Mesothelial cell of epicardium (in vitro differentiated cells): ENCODE results near the gene ARMH4. TPM values are rescaled to one million over a fixed set of nuclear protein-coding genes. Genes with fewer than 3 reads are reported as not detected.

ENCODE experiments used
- DNase-seq, 2 experiments: peaks; one replicate each; pipeline ENCODE4 v3.0.0; 2021; ENCODE audit warnings: low spot score in 2 of 2; ENCODE audit not compliant: unreplicated experiment in 2 of 2
- H3K27ac Mint-ChIP-seq: 2 replicates; pipeline ENCODE4 v1.8.0; 2021; ENCODE audit warnings: mixed read lengths
- H3K27me3 Mint-ChIP-seq: 2 replicates; pipeline ENCODE4 v1.8.0; 2021; ENCODE audit warnings: low read depth, mixed read lengths
- H3K36me3 Mint-ChIP-seq: 2 replicates; pipeline ENCODE4 v1.8.0; 2021; ENCODE audit warnings: mixed read lengths
- H3K4me1 Mint-ChIP-seq: 2 replicates; pipeline ENCODE4 v1.8.0; 2021; ENCODE audit warnings: mixed read lengths
- H3K4me3 Mint-ChIP-seq: 2 replicates; pipeline ENCODE4 v1.8.0; 2021; ENCODE audit warnings: mild to moderate bottlenecking, moderate library complexity, mixed read lengths
- H3K9me3 Mint-ChIP-seq: 2 replicates; pipeline ENCODE4 v1.8.0; 2021; ENCODE audit warnings: mixed read lengths
- total RNA-seq: library from RNA; stranded (reverse); gene quantifications from 3 replicates; pipeline ENCODE4 v1.2.1, GENCODE V29; 2021
- TF ChIP-seq, protein P1 (sequence below): fragments of 200-600 bp; sonication (generic); IDR thresholded peaks from one replicate; pipeline ENCODE4 v1.5.0; 2021; ENCODE audit warnings: antibody characterized with exemption; ENCODE audit not compliant: unreplicated experiment

Gene ARMH4
- total RNA-seq, 1 donor from 2014 or later: 19.8 TPM

DNA sequence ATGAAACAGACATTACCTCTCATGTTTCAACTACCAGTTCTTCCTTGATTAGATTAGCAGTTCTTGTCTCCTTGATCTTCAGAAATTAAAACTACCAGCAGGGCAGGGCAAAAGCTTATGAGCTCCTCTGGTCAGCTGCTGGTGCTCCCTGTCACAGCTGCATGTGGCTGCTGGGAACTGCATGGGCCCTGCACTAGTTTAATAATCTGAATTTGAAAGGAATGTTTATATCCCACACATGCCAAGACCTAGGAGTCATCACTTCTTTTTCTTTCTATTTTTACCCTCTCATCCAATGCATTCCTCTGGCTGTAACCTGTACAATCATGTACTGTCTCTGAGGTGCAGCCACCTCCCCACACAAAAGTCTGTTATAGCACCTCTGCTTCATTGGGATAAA lies 73.9 kb downstream of the ARMH4 start:
- TF ChIP-seq, protein P1, sequence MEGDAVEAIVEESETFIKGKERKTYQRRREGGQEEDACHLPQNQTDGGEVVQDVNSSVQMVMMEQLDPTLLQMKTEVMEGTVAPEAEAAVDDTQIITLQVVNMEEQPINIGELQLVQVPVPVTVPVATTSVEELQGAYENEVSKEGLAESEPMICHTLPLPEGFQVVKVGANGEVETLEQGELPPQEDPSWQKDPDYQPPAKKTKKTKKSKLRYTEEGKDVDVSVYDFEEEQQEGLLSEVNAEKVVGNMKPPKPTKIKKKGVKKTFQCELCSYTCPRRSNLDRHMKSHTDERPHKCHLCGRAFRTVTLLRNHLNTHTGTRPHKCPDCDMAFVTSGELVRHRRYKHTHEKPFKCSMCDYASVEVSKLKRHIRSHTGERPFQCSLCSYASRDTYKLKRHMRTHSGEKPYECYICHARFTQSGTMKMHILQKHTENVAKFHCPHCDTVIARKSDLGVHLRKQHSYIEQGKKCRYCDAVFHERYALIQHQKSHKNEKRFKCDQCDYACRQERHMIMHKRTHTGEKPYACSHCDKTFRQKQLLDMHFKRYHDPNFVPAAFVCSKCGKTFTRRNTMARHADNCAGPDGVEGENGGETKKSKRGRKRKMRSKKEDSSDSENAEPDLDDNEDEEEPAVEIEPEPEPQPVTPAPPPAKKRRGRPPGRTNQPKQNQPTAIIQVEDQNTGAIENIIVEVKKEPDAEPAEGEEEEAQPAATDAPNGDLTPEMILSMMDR: no peak
- no peak for DNase-seq
- Mint-ChIP-seq H3K27me3 (peaks cover 7% of the 10 kb centered on the region), H3K9me3 (no peaks in the 10 kb centered on the region), H3K27ac (peak overlapping the region; percentile 82), H3K4me3 (no peak overlapping the region), H3K36me3 (no peaks in the 10 kb centered on the region), H3K4me1 (peaks cover 21% of the 10 kb centered on the region)

DNA sequence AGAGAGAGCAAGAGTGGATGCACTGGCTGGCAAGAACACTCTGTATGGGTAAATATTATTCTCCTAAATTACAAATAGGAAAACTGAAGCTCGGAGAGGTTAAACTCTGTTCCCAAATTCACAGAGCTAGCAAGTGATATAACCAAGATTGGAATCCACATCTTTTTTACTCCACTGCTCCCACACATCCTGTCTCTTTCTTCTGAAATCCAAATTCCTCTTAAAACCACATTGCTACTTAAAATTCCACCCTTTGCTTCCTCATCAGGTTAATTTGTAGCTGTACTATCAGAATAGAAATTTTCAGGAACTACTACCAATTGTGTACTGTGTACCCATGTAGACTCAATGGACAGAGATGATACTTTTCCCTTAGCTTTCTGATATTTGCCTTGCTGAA lies 74.4 kb downstream of the ARMH4 start:
- H3K4me1 Mint-ChIP-seq: peaks cover 17% of the 10 kb centered on the region
- DNase-seq: no peak
- H3K36me3 Mint-ChIP-seq: no peaks in the 10 kb centered on the region
- peaks cover 7% of the 10 kb centered on the region for H3K27me3 Mint-ChIP-seq
- TF ChIP-seq, protein P1: no peak
- no peak overlapping the region for H3K4me3 Mint-ChIP-seq
- peak overlapping the region; percentile 82 for H3K27ac Mint-ChIP-seq
- no peaks in the 10 kb centered on the region for H3K9me3 Mint-ChIP-seq

DNA sequence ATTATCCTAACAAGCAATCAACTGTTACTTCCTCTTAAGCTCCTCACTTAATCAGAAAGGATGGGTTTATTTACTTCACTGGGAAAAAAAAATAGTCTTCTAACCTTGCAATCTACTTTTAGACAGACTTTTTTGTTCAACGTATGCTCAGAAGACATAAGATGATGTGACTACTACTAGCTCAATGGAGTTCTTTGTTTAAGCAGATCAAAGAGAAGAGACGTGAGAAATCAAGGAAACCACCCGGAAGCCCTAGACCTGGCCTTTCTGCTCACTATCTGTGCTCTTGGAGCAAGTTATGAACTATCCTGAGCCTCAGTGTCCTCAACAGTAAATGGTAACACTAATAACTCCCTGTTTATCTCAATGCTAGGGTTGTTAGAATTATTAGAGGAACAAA lies 78.5 kb downstream of the ARMH4 start:
- no peaks in the 10 kb centered on the region for H3K9me3 Mint-ChIP-seq
- peaks cover 9% of the 10 kb centered on the region for H3K4me1 Mint-ChIP-seq
- DNase-seq: no peak
- H3K27ac Mint-ChIP-seq: no peak overlapping the region
- H3K27me3 Mint-ChIP-seq: peaks cover 7% of the 10 kb centered on the region
- TF ChIP-seq, protein P1: no peak
- H3K36me3 Mint-ChIP-seq: no peaks in the 10 kb centered on the region
- no peak overlapping the region for H3K4me3 Mint-ChIP-seq

DNA sequence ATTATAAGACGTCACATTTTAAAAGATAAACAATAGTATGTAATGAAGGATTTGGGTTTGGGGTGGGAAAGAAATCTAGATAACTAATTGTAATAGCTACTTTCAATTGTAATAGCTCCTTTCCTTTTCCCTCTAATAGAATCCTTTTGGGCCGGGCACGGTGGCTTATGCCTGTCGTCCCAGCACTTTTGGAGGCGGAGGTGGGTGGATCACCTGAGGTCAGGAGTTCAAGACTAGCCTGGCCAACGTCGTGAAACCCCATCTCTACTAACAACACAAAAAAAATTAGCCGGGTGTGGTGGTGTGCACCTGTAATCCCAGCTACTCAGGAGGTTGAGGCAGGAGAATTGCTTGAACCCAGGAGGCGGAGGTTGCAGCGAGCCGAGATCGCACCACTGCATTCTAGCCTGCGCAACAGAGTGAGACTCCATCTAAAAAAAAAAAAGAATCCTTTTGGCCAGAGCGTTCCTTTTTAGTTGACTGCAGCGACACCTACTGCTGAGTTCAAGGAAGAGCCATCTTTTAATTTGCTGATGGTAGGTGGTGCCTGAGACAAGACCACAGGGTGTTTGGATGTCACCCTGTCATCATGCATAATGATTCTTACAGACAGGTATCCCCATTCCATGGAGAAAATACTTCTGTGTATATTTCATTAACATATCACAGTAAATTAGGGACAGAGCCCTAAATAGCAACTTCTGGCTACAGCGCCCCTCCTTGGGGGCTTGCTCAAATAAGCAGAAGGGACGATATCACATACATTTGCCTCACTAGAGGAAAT lies 79.5 kb downstream of the ARMH4 start:
- no peaks in the 10 kb centered on the region for H3K4me1 Mint-ChIP-seq
- no peaks in the 10 kb centered on the region for H3K36me3 Mint-ChIP-seq
- TF ChIP-seq, protein P1: peak; percentile 77
- H3K27ac Mint-ChIP-seq: no peak overlapping the region
- no peaks in the 10 kb centered on the region for H3K9me3 Mint-ChIP-seq
- H3K4me3 Mint-ChIP-seq: peak overlapping the region; percentile 18
- peaks cover 7% of the 10 kb centered on the region for H3K27me3 Mint-ChIP-seq
- peak in 1 of 2 experiments; percentile 54 for DNase-seq

DNA sequence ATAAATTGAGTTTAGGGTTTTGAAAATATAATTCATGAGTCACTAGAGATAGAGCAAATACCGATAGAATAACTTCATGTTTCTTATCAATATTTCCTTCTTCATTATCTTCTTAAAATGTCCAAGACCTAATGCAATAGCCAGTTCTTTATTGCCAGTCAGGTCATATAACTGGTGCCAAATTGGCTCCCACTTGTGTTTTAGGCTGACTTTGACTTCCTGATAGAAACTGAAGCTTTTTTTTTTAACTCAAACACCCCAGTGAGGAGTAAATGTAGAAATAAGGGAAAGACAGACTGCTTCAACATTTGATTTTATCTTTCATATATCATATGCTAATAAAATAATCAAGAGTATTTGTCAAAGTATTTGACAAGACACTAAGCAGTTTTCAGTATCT lies 80.7 kb downstream of the ARMH4 start:
- TF ChIP-seq, protein P1: no peak
- no peak overlapping the region for H3K4me3 Mint-ChIP-seq
- H3K4me1 Mint-ChIP-seq: no peaks in the 10 kb centered on the region
- H3K27ac Mint-ChIP-seq: no peak overlapping the region
- DNase-seq: no peak
- H3K36me3 Mint-ChIP-seq: no peaks in the 10 kb centered on the region
- H3K9me3 Mint-ChIP-seq: no peaks in the 10 kb centered on the region
- peaks cover 7% of the 10 kb centered on the region for H3K27me3 Mint-ChIP-seq
